AG04450 (cell line): ENCODE data around the gene MICA. TPM values are rescaled to one million over a fixed set of nuclear protein-coding genes. Genes with fewer than 3 reads are reported as not detected.
"Not testable (repeated sequence)": the region's sequence is repeated elsewhere in the genome, so short reads cannot be mapped to it uniquely, and the experiment has no call there.

Experiments used
- CTCF ChIA-PET: fragments of 300-600, 350-600 bp; formaldehyde crosslinking; extraction: SDS; loops from one replicate; lab custom pipeline; 2022; ENCODE audit warnings: antibody characterized with exemption, inconsistent platforms; lab: Charles Lee
- POLR2A ChIA-PET: fragments of 350-600 bp; formaldehyde crosslinking; extraction: SDS; loops from one replicate; lab custom pipeline; 2021; ENCODE audit warnings: antibody characterized with exemption, inconsistent platforms; lab: Yijun Ruan, JAX
- DNase-seq: peaks from one replicate; pipeline ENCODE4 v3.0.0-alpha.2; 2011; ENCODE audit warnings: low read depth, low spot score
- H3K27ac ChIP-seq: one replicate; pipeline ENCODE4 v1.5.1; 2012; ENCODE audit warnings: low read depth, low read length, control low read depth
- H3K27me3 ChIP-seq: one replicate; pipeline ENCODE4 v1.6.0; 2012; ENCODE audit warnings: low read length; ENCODE audit not compliant: control insufficient read depth, insufficient read depth
- H3K4me3 ChIP-seq: 2 replicates; pipeline ENCODE4 v1.5.1; 2011; ENCODE audit warnings: mild to moderate bottlenecking, low read depth, low read length, control low read depth
- H3K9me3 ChIP-seq: 2 replicates; pipeline ENCODE4 v1.5.1; 2012; ENCODE audit warnings: low read length; ENCODE audit not compliant: control insufficient read depth, insufficient read depth
- polyA plus RNA-seq: library from polyadenylated mRNA; depleted of rRNA; stranded (reverse); fragments of >200 nt; gene quantifications from 2 replicates; pipeline ENCODE4 v1.2.3, GENCODE V29; 2011
- TF ChIP-seq, protein P1 (sequence below): IDR thresholded peaks from 2 replicates; pipeline ENCODE4 v1.5.1; 2011; ENCODE audit warnings: low read depth, low read length, control low read depth, inconsistent platforms

MICA gene
- polyA plus RNA-seq, 1 experiment = 39.9 TPM

GRCh38 chr6:31386099-31386498 is 17.3 kb upstream of the MICA start:
- no peak overlapping the region for H3K27ac ChIP-seq
- H3K4me3 ChIP-seq = no peak overlapping the region
- POLR2A ChIA-PET = no interaction called here
- peaks cover 11% of the 10 kb centered on the region for H3K27me3 ChIP-seq
- no peaks in the 10 kb centered on the region; the same call in 1 of the 2 replicates for H3K9me3 ChIP-seq
- no peak for DNase-seq
- TF ChIP-seq, protein P1, sequence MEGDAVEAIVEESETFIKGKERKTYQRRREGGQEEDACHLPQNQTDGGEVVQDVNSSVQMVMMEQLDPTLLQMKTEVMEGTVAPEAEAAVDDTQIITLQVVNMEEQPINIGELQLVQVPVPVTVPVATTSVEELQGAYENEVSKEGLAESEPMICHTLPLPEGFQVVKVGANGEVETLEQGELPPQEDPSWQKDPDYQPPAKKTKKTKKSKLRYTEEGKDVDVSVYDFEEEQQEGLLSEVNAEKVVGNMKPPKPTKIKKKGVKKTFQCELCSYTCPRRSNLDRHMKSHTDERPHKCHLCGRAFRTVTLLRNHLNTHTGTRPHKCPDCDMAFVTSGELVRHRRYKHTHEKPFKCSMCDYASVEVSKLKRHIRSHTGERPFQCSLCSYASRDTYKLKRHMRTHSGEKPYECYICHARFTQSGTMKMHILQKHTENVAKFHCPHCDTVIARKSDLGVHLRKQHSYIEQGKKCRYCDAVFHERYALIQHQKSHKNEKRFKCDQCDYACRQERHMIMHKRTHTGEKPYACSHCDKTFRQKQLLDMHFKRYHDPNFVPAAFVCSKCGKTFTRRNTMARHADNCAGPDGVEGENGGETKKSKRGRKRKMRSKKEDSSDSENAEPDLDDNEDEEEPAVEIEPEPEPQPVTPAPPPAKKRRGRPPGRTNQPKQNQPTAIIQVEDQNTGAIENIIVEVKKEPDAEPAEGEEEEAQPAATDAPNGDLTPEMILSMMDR = no peak
- CTCF ChIA-PET = interaction anchor here (1.6 kb wide), 1 partner anchor 19 kb away, joined by 6 read pairs; no protein-coding TSS in a partner anchor

- Histone ChIP-seq H3K9me3 (no peaks in the 10 kb centered on the region; the same call in none of the 2 replicates), H3K27ac (no peak overlapping the region), H3K27me3 (peaks cover 10% of the 10 kb centered on the region), H3K4me3 (no peak overlapping the region)
- DNase-seq = no peak
- TF ChIP-seq, protein P1 = no peak
- ChIA-PET CTCF (no interaction called here), POLR2A (no interaction called here)
Observed at GRCh38 chr6:31386977-31387376, 16.4 kb upstream of the MICA start.

GRCh38 chr6:31388916-31389801 is 14.2 kb upstream of the MICA start:
- POLR2A ChIA-PET, H3K27ac ChIP-seq, H3K9me3 ChIP-seq, H3K27me3 ChIP-seq, DNase-seq, H3K4me3 ChIP-seq: not testable (repeated sequence)
- CTCF ChIA-PET = interaction anchor here (0.5 kb wide), 1 partner anchor 179 kb away, joined by 3 read pairs; no protein-coding TSS in a partner anchor

DNA sequence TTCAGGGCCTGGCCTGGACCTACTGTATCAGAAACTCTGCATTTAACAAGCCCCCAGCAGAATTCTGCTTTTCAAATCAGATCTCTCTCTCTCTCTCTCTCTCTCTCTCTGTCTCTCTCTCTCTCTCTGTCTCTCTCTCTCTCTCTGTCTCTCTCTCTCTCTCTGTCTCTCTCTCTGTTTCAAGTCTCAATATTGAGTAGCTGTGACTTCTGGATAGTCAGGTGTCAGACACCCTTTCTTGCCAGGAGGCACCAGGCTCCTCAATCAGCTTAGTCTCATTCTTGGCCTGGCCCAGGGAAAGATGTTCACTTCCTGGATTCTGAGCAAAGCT is 13.6 kb upstream of the MICA start:
- CTCF ChIA-PET, H3K27ac ChIP-seq, H3K27me3 ChIP-seq, H3K4me3 ChIP-seq, POLR2A ChIA-PET, DNase-seq, H3K9me3 ChIP-seq: not testable (repeated sequence)

DNA sequence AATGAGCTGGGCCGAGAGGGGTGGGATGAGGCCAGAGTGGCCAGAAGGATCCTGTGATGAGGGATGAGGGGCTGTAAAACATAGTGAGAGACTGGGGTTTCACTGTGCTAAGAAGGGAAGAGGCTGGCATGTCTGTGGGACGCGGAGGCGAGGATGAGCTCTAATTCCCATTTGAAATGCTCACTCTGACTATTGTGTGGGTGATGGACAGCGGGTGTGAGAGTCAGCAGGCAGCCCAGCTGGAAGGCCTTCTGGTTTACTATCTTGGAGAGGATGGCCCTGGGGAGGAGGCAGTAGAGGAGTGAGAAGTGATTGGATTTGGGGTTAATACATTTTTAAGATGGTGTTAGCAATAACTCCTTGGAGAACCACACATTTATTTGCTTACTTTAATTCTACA is 9.5 kb upstream of the MICA start:
- Histone ChIP-seq H3K27ac (no peak overlapping the region), H3K27me3 (no peaks in the 10 kb centered on the region), H3K9me3 (no peaks in the 10 kb centered on the region; the same call in none of the 2 replicates), H3K4me3 (no peak overlapping the region)
- ChIA-PET POLR2A (no interaction called here), CTCF (interaction anchor here (0.5 to 1.7 kb wide), 4 partner anchors 27 to 508 kb away, joined by 3 to 7 read pairs (median 3); partner anchors contain the start of gene ZBTB12)
- TF ChIP-seq, protein P1 = no peak
- DNase-seq = no peak

DNA sequence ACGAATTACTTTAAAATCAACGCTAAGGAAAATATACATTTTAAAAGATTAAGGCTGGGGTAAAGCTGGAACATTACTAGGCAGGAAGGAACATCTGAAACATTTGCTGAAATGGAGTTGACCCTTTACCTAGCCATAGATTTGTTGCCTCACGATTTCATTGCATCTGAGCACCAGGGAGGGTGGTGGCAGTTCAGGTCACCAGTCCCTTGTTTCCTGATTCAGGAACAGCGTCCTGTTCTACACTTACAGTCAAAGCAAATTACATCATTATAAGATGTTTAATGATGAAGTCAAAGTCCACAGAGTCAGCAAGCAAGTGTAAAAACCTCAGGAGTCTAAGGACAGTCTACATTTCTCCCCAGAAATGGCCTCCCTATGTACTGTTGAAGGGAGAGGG is 9.0 kb upstream of the MICA start:
- no peak for DNase-seq
- TF ChIP-seq, protein P1 = no peak
- Histone ChIP-seq H3K4me3 (no peak overlapping the region), H3K9me3 (no peaks in the 10 kb centered on the region; the same call in none of the 2 replicates), H3K27me3 (no peaks in the 10 kb centered on the region), H3K27ac (no peak overlapping the region)
- CTCF ChIA-PET = interaction anchor here (1.7 kb wide), 1 partner anchor 28 kb away, joined by 7 read pairs; no protein-coding TSS in a partner anchor
- POLR2A ChIA-PET = no interaction called here
